HepG2 (cell line): ENCODE data around the gene HOXC10. TPM values are rescaled to one million over a fixed set of nuclear protein-coding genes. Genes with fewer than 3 reads are reported as not detected.

Source experiments
- KIAA2018 ChIP-seq: sonication (generic); formaldehyde crosslinking; IDR thresholded peaks from 2 replicates; pipeline ENCODE4 v1.5.0; 2020; ENCODE audit warnings: mild to moderate bottlenecking, missing genetic modification reagents, borderline replicate concordance
- NR2F6 ChIP-seq, 2 experiments: IDR thresholded peaks; 2 replicates each; pipeline ENCODE4 v1.6.1; 2016; ENCODE audit warnings: antibody characterized with exemption in 1 of 2, mild to moderate bottlenecking in 1 of 2
- RXRB ChIP-seq: IDR thresholded peaks from 2 replicates; pipeline ENCODE4 v1.6.1; 2016; ENCODE audit warnings: borderline replicate concordance, missing genetic modification reagents, missing compliant biosample characterization
- polyA plus RNA-seq, 8 experiments: library from polyadenylated mRNA; depleted of rRNA in 3 of 8; stranded (reverse) in 7 of 8; unstranded in 1 of 8; fragments of >200 nt; fragmentation: Illumina TruSeq in 4 of 8; extraction: Trizol in 4 of 8; gene quantifications; 2 replicates each; pipeline versions ENCODE4 v1.2.1 to v1.2.3, GENCODE V29; 2011 to 2016; ENCODE audit warnings: low read depth in 4 of 8, missing spikeins in 1 of 8, mixed read lengths in 1 of 8; ENCODE audit not compliant: insufficient read depth in 1 of 8
- total RNA-seq, 5 experiments: library from RNA; depleted of rRNA; stranded (reverse); fragments of >200 nt; fragmentation: Illumina TruSeq; extraction: Trizol; gene quantifications; 2 replicates each; pipeline ENCODE4 v1.2.3, GENCODE V29; 2016; ENCODE audit warnings: low read depth in 1 of 5
- TF ChIP-seq, protein P1 (sequence below): sonication (generic); formaldehyde crosslinking; IDR thresholded peaks from 2 replicates; pipeline ENCODE4 v1.9.0; 2021; ENCODE audit warnings: missing genetic modification reagents, borderline replicate concordance
- TF ChIP-seq, protein P2 (sequence below): sonication (generic); formaldehyde crosslinking; IDR thresholded peaks from 2 replicates; pipeline ENCODE4 v1.4.0; 2020; ENCODE audit warnings: mild to moderate bottlenecking, missing genetic modification reagents, borderline replicate concordance
- TF ChIP-seq, protein P3 (sequence below): sonication (generic); formaldehyde crosslinking; IDR thresholded peaks from 2 replicates; pipeline ENCODE4 v1.5.0; 2020; ENCODE audit warnings: mild to moderate bottlenecking, low read depth, missing genetic modification reagents, borderline replicate concordance

Gene HOXC10
- total and polyA plus RNA-seq, 2 of the 13 experiments (the other 11 are each of a cell fraction or from before 2014, with no cell fraction given), result not detected

- TF ChIP-seq, protein P1, sequence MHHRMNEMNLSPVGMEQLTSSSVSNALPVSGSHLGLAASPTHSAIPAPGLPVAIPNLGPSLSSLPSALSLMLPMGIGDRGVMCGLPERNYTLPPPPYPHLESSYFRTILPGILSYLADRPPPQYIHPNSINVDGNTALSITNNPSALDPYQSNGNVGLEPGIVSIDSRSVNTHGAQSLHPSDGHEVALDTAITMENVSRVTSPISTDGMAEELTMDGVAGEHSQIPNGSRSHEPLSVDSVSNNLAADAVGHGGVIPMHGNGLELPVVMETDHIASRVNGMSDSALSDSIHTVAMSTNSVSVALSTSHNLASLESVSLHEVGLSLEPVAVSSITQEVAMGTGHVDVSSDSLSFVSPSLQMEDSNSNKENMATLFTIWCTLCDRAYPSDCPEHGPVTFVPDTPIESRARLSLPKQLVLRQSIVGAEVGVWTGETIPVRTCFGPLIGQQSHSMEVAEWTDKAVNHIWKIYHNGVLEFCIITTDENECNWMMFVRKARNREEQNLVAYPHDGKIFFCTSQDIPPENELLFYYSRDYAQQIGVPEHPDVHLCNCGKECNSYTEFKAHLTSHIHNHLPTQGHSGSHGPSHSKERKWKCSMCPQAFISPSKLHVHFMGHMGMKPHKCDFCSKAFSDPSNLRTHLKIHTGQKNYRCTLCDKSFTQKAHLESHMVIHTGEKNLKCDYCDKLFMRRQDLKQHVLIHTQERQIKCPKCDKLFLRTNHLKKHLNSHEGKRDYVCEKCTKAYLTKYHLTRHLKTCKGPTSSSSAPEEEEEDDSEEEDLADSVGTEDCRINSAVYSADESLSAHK (CRISPR knock-in tag), result no peak
- no peak for TF ChIP-seq KIAA2018 (CRISPR knock-in tag)
- TF ChIP-seq NR2F6 (IDR thresholded peaks at IDR 0.05), result no peak
- no peak for TF ChIP-seq NR2F6 (CRISPR knock-in tag; IDR thresholded peaks at IDR 0.05)
- no peak for TF ChIP-seq RXRB (CRISPR knock-in tag)
- TF ChIP-seq, protein P2, sequence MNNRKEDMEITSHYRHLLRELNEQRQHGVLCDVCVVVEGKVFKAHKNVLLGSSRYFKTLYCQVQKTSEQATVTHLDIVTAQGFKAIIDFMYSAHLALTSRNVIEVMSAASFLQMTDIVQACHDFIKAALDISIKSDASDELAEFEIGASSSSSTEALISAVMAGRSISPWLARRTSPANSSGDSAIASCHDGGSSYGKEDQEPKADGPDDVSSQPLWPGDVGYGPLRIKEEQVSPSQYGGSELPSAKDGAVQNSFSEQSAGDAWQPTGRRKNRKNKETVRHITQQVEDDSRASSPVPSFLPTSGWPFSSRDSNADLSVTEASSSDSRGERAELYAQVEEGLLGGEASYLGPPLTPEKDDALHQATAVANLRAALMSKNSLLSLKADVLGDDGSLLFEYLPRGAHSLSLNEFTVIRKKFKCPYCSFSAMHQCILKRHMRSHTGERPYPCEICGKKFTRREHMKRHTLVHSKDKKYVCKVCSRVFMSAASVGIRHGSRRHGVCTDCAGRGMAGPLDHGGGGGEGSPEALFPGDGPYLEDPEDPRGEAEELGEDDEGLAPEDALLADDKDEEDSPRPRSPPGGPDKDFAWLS, result no peak
- TF ChIP-seq, protein P3, sequence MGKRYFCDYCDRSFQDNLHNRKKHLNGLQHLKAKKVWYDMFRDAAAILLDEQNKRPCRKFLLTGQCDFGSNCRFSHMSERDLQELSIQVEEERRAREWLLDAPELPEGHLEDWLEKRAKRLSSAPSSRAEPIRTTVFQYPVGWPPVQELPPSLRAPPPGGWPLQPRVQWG, result no peak
These were observed 17.5 kb upstream of the HOXC10 start (continued) for GRCh38 chr12:53967421-53967925.
